Caco-2 (cell line): ENCODE results near the gene TRMT10A. TPM values are rescaled to one million over a fixed set of nuclear protein-coding genes. Genes with fewer than 3 reads are reported as not detected.

Source experiments
- Bru-seq: library from RNA; stranded (reverse); fragments of 400-500 nt; gene quantifications from one replicate; lab custom pipeline; 2021; lab: Mats Ljungman, UMichigan
- BruChase-seq, 2 experiments: library from RNA; stranded (reverse); fragments of 400-500 nt; gene quantifications; one replicate each; lab custom pipeline; 2021; lab: Mats Ljungman, UMichigan
- BruUV-seq: library from RNA; stranded (reverse); fragments of 400-500 nt; replicated peaks from 2 replicates; lab custom pipeline; 2021; lab: Mats Ljungman, UMichigan
- CTCF ChIA-PET: fragments of 300-600 bp; sonication (Branson Sonifier 250); formaldehyde crosslinking; loops from one replicate; lab custom pipeline; 2022; ENCODE audit warnings: antibody characterized with exemption; lab: Charles Lee
- POLR2A ChIA-PET: fragments of 300-600 bp; sonication (Branson Sonifier 250); formaldehyde crosslinking; loops from one replicate; lab custom pipeline; 2022; ENCODE audit warnings: antibody characterized with exemption; lab: Charles Lee
- DNase-seq, 2 experiments: peaks; one replicate each; pipeline versions ENCODE4 v3.0.0 to v3.0.0-alpha.2; 2020 to 2022
- H3K27me3 ChIP-seq: replicated peaks from 2 replicates; pipeline ENCODE4 v1.6.0; 2011; ENCODE audit warnings: low read length; ENCODE audit not compliant: control insufficient read depth, insufficient read depth
- H3K36me3 ChIP-seq: 2 replicates; pipeline ENCODE4 v1.5.1; 2011; ENCODE audit warnings: low read length; ENCODE audit not compliant: control insufficient read depth, insufficient read depth
- H3K4me1 ChIP-seq: fragments of 250-450 bp; sonication (Bioruptor Pico); 2 replicates; pipeline ENCODE4 v1.5.1; 2020; ENCODE audit warnings: mild to moderate bottlenecking
- H3K4me3 ChIP-seq: 2 replicates; pipeline ENCODE4 v1.5.1; 2011; ENCODE audit warnings: low read depth, mild to moderate bottlenecking, control low read depth, low read length
- H3K9me3 ChIP-seq: fragments of 250-450 bp; sonication (Bioruptor Pico); 2 replicates; pipeline ENCODE4 v1.5.1; 2020; ENCODE audit warnings: mild to moderate bottlenecking, moderate library complexity
- H3K27ac Mint-ChIP-seq: one replicate; pipeline ENCODE4 v1.8.0; 2022; ENCODE audit warnings: mixed read lengths; ENCODE audit not compliant: unreplicated experiment
- H3K27me3 Mint-ChIP-seq: one replicate; pipeline ENCODE4 v1.8.0; 2022; ENCODE audit warnings: mixed read lengths; ENCODE audit not compliant: insufficient read depth, unreplicated experiment
- H3K36me3 Mint-ChIP-seq: one replicate; pipeline ENCODE4 v1.8.0; 2022; ENCODE audit warnings: mild to moderate bottlenecking, mixed read lengths; ENCODE audit not compliant: insufficient read depth, unreplicated experiment
- H3K4me1 Mint-ChIP-seq: one replicate; pipeline ENCODE4 v1.8.0; 2022; ENCODE audit warnings: low read depth, mixed read lengths; ENCODE audit not compliant: unreplicated experiment
- H3K4me3 Mint-ChIP-seq: one replicate; pipeline ENCODE4 v1.8.0; 2022; ENCODE audit warnings: mild to moderate bottlenecking, moderate library complexity, mixed read lengths; ENCODE audit not compliant: unreplicated experiment
- H3K9me3 Mint-ChIP-seq: one replicate; pipeline ENCODE4 v1.8.0; 2022; ENCODE audit warnings: mixed read lengths; ENCODE audit not compliant: unreplicated experiment
- CTCF ChIP-seq, 2 experiments: fragments of 200-600 bp in 1 of 2; IDR thresholded peaks; 1 replicate in 1 of 2; 2 replicates in 1 of 2; pipeline versions ENCODE4 v1.5.1 to v1.8.0; 2011 to 2022; ENCODE audit warnings: antibody characterized with exemption in 1 of 2, control low read depth in 1 of 2, inconsistent platforms in 1 of 2, low read depth in 1 of 2, low read length in 1 of 2, mild to moderate bottlenecking in 1 of 2, moderate library complexity in 1 of 2; ENCODE audit not compliant: insufficient read depth in 1 of 2, severe bottlenecking in 1 of 2, unreplicated experiment in 1 of 2
- intact Hi-C: fragments of 100-400 bp; cut with micrococcal nuclease; formaldehyde crosslinking; loops from one replicate; pipeline ENCODE4 v1.10.0; 2022; ENCODE audit not compliant: unreplicated experiment
- long read RNA-seq: library from polyadenylated mRNA; stranded (forward); transcript quantifications from one replicate; pipeline ENCODE4 v2.0.0, GENCODE V29; 2022
- total RNA-seq: library from RNA; stranded (reverse); gene quantifications from 2 replicates; pipeline ENCODE4 v1.2.3, GENCODE V29; 2022

Gene TRMT10A, protein sequence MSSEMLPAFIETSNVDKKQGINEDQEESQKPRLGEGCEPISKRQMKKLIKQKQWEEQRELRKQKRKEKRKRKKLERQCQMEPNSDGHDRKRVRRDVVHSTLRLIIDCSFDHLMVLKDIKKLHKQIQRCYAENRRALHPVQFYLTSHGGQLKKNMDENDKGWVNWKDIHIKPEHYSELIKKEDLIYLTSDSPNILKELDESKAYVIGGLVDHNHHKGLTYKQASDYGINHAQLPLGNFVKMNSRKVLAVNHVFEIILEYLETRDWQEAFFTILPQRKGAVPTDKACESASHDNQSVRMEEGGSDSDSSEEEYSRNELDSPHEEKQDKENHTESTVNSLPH
- total RNA-seq (5.1 and 5.8 TPM in 2 replicates), Bru-seq, nascent RNA (percentile 51 among the genes with signal in this experiment), BruChase-seq, experiment 1, labeled RNA remaining after a 2-hour chase (percentile 56 among the genes with signal in this experiment), BruChase-seq, experiment 2, labeled RNA remaining after a 6-hour chase (percentile 63 among the genes with signal in this experiment)
- long read RNA-seq, transcript TRMT10A-202 (8 exons, 1,638 nt), result major isoform, 10 of 20 reads
- long read RNA-seq, partial matches to known transcripts, result 1 of 20 reads
- long read RNA-seq, other reads (novel, unspliced or antisense), result 5 of 20 reads

GRCh38 chr4:99563310-99564186 is at the start of gene TRMT10A:
Gene TRMT10A (minus strand): TSS chr4:99564039. CDS start chr4:99559338, 4,701 bp downstream.
- H3K4me3 ChIP-seq, result peak within 1 kb of the TSS; percentile 89
- H3K27me3 ChIP-seq, result no peaks in the 10 kb centered on the region
- ChIA-PET CTCF (interaction anchor here (0.6 to 1.8 kb wide), 4 partner anchors 17 to 905 kb away, joined by 3 to 20 read pairs (median 3); partner anchors contain the start of gene TSPAN5), POLR2A (interaction anchor here (0.5 to 1.0 kb wide), 5 partner anchors 13 to 397 kb away, joined by 3 to 6 read pairs (median 4); no protein-coding TSS in a partner anchor)
- Mint-ChIP-seq H3K9me3 (no peaks in the 10 kb centered on the region), H3K4me1 (no peaks in the 10 kb centered on the region), H3K27me3 (no peaks in the 10 kb centered on the region), H3K36me3 (peaks cover 8% of the 10 kb centered on the region), H3K27ac (peak within 1 kb of the TSS; percentile 99), H3K4me3 (peak within 1 kb of the TSS; percentile 94)
- no peaks in the 10 kb centered on the region for H3K36me3 ChIP-seq
- H3K4me1 ChIP-seq, result no peaks in the 10 kb centered on the region
- TF ChIP-seq CTCF (IDR thresholded peaks at IDR 0.05; ENCODE audit: insufficient read depth in 1 of 2, low read depth in 1 of 2, low read length in 1 of 2, severe bottlenecking in 1 of 2, unreplicated experiment in 1 of 2), result no peak
- intact Hi-C loops, result loop anchor here (1.0 to 10.0 kb wide), 5 partner anchors 159 to 1301 kb away; partner anchors contain the start of genes H2AZ1 and RAP1GDS1
- no peaks in the 10 kb centered on the region for H3K9me3 ChIP-seq
- peak; percentile 94 to 96 for DNase-seq
- BruUV-seq, result no TSS peak

DNA sequence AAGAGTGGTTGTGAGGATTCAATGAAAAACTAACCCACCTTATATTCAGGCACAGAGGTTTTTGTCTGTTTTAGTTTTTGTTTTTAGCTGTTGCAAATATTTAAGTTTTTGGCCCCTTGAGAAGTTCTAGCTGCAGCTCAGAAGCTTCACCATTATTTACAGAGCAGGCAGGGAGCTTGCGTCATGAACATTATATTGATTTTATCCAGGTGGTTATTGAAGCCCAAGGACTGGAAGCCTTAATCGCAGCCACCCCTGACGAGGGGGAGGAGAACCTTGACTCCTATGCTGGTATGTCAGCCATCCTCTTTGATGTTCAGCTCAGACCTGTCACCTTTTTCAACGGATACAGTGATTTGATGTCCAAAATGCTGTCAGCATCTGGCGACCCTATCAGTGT is 48.9 kb upstream of the TRMT10A start:
- no TSS peak for BruUV-seq
- Histone ChIP-seq H3K4me1 (peaks cover 9% of the 10 kb centered on the region), H3K9me3 (no peaks in the 10 kb centered on the region), H3K36me3 (no peaks in the 10 kb centered on the region), H3K4me3 (no peak overlapping the region), H3K27me3 (no peaks in the 10 kb centered on the region)
- H3K9me3 Mint-ChIP-seq, result no peaks in the 10 kb centered on the region
- ChIA-PET POLR2A (interaction anchor here (0.6 kb wide), 1 partner anchor 122 kb away, joined by 3 read pairs; no protein-coding TSS in a partner anchor), CTCF (no interaction called here)
- no peak overlapping the region for H3K4me3 Mint-ChIP-seq
- no peak overlapping the region for H3K27ac Mint-ChIP-seq
- intact Hi-C loops, result no loop called here
- no peaks in the 10 kb centered on the region for H3K36me3 Mint-ChIP-seq
- TF ChIP-seq CTCF (IDR thresholded peaks at IDR 0.05; ENCODE audit: insufficient read depth in 1 of 2, low read depth in 1 of 2, low read length in 1 of 2, severe bottlenecking in 1 of 2, unreplicated experiment in 1 of 2), result no peak
- peaks cover 2% of the 10 kb centered on the region for H3K27me3 Mint-ChIP-seq
- H3K4me1 Mint-ChIP-seq, result peaks cover 7% of the 10 kb centered on the region
- DNase-seq, result no peak
